Activated T-cell treated with anti-CD3 and anti-CD28 coated beads, Interleukin-2, amount 50 U/mL, for 48 hours (primary cell): ENCODE measurements around the gene FAM124A.

Source experiments
- DNase-seq, 2 experiments: peaks; one replicate each; pipeline ENCODE4 v3.0.0-alpha.2; 2020

The FAM124A gene

GRCh38 chr13:51243832-51244231, 21.6 kb downstream of the FAM124A start:
- DNase-seq = no peak

DNA sequence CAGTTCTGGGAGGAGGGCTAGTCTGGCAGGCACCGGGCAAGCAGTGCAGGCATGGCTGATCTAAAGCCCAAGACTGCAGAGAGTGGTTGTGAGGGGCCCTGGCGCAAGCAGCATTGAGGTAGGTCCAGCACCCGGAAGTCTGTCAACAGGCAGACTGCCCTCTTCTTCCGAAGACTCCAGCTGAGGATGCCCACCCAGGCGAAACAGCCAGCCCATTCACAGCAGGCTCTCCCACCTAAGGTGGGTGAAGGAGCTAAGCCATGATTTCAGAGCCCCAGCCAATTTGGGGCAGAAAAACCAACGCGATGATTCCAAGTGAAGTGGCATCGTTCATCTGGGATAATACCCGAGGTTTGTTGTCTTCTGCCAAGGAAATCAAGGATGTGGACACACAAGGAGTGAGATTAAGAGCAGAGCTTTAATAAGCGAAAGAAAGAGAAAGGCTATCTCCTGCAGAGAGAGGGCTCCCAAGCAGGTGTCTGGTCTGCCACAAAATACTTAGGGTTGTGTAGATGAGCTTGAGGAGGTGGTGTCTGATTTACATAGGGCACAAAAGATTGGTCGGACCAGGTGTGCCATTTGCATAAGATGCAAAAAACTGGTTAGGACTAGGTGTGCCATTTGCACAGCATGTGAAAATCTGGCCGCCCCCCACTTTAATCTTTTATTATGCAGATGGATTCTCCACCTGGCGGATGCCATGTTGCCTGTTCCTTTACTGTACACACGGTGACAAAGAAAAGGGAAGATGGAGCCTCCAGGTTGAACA, 22.6 kb downstream of the FAM124A start:
- DNase-seq = no peak

DNA sequence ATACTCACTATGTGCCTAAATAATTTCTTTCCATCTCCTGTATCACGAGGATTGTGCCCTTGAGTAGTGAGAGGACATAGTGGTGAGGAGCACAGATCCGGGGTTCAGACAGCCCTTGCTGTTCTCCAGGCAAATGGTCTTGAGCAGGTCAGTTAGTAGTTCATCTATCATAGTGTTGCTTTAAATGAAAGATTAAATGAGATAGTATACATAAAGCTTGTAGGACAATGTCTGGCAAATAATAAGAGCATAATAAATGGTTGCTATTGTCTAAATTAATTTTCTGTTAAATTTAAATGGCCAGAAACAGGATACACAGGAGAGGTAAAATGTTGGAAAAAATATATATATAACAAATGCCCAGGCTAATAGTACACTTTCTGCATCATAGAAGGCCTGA, 23.4 kb downstream of the FAM124A start:
- DNase-seq = no peak

DNA sequence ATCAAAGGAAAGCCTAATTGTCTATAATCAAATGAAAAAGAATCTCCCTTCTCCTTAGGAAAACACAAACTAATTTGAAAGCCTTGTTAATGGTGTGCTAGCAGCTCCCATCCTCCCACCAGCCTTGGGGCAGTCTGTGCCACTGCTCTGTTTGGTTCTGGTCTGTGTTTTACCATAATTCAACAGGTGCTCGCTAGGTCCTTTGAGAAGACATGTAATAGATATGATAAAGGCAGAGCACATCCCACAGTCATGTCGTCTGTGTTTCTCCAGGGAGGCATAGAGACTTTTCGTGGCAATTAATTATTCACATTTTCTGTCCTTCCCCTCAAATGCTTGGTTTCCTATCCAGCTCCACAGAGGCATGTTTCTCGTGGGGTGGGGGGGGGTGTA, 23.8 kb downstream of the FAM124A start:
- DNase-seq = no peak

DNA sequence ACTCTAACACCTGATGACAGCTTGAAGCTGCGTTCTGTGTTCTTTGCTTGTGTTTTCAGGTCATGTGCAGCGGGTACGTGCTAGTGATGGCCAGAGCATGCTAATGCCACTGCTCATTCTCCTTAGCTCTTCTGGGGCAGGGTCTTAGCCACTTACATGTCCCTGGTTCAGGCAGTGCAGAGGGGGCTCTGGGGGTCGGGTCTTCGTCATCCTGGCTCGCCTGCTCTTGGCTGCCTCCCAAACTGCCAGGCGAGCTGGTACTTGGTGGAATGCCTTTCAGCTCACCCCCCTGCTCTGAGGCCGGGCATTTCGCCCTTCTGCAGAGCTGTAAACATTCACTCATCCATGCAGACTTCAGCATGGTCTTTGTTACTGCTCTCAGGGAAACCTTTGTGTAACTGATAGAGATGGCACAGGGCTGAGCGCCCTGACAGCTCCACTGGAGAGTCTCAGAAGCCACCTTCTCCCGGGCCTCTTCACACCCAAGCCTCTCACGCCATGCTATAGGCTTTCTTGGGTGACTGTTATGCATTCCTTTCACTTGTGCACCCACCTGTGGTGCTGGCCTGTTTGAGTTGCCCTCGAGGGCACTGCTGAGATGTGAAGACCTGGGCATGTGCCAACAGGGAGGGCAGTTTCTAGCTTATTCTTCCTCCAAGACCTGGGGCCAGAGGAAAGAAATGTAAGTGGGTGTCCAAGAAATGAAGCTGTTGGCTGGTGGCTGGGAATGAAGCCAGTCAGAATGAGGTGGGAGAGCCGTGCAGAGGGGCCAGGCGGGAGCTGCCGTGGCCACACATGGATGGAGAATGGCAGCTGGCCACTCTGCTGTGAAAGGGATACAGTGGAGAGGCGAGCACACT, 24.4 kb downstream of the FAM124A start:
- no peak for DNase-seq

DNA sequence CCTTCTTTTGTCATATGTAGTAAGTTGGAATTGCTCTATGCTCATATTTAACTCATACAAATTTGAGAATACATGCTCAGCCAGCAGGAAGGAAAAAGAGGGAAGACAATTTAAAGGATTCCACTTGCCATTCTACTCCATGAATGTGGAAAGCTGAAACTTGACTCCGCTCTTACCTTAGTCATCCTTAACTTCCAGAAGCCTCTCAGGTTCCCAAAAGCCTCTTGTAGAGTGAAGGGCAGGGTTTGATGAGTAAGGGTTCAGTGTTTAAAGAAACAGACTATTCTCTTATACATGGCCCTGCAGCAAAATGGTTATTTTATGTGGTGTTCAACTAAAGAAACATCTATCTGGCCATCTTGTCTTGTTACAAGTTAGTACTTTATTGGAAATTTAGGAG, 27.1 kb downstream of the FAM124A start:
- DNase-seq = no peak

DNA sequence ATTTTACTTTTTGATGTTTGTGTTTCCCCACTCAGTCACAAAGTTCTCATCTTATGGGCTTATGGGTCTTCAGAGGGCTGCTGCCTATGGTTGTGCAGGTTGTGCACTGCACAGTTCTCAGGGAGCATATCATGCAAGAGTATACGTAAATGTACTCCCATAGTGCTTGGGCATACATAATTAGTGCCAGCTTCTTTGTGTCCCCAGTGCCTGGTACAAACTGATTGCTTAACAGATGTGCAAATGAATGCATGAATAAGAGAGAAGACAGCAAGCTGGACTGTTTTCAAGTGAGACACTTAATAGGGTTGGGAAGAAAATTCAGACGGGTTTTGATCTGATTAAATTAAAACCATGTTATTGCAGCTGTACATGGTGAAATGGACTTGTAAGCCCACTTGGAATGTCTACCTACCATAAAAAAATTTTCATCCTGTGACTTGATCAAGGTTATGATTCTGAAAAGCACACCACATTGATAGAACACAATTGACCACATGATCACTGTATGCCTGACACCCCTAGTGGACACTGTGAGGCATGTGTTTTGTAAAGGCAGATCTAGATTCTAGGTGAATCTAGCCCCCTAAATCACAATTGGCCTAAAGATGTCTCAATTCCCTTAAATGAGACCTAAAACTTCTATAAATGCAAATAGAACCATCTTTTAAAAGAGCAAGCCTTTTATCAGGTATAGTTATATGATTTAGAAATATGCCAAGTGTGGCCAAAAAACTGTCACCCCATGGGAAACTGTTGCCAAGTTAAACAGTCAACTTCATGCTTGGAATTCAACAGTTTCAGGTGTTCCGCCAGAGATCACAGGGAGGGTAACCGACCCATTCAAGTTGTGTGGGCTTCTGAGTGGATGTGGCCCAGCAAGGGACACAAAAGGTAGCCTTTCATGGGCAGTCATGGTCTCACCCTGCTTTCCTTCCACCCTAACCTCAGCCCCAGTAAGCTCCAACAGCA, 27.9 kb downstream of the FAM124A start:
- no peak for DNase-seq

GRCh38 chr13:51251480-51251879, 29.3 kb downstream of the FAM124A start:
- no peak for DNase-seq

DNA sequence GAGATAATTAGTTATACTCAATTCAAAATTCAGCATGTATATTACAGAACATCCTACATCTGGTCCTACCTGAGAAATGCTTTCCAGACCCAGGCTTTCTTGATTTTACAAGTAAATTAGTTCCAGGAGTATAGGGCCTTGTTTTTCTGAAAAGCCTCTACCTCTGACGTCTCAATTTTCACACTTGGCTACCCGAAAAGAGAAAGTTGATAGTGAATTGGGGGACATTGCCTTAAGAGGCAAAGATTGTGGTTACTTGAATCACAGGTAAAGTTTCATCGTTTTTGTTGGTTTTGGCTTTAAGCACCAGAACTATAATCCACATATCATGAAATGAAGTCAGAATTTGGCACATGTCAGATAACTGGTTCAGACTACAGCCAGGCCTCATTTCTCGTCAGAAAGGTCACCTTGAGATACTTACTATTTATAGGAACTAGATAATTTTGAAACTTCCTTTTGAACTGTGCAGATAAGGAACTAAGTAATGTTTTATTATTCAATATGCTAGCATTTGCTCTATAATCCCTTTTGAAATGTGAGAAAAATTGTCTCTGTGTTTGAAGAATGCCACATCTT, 30.8 kb downstream of the FAM124A start:
- no peak for DNase-seq

GRCh38 chr13:51255556-51255955, 33.4 kb downstream of the FAM124A start:
- no peak for DNase-seq

- no peak for DNase-seq
Observed at GRCh38 chr13:51257187-51257586, 35.0 kb downstream of the FAM124A start.

DNA sequence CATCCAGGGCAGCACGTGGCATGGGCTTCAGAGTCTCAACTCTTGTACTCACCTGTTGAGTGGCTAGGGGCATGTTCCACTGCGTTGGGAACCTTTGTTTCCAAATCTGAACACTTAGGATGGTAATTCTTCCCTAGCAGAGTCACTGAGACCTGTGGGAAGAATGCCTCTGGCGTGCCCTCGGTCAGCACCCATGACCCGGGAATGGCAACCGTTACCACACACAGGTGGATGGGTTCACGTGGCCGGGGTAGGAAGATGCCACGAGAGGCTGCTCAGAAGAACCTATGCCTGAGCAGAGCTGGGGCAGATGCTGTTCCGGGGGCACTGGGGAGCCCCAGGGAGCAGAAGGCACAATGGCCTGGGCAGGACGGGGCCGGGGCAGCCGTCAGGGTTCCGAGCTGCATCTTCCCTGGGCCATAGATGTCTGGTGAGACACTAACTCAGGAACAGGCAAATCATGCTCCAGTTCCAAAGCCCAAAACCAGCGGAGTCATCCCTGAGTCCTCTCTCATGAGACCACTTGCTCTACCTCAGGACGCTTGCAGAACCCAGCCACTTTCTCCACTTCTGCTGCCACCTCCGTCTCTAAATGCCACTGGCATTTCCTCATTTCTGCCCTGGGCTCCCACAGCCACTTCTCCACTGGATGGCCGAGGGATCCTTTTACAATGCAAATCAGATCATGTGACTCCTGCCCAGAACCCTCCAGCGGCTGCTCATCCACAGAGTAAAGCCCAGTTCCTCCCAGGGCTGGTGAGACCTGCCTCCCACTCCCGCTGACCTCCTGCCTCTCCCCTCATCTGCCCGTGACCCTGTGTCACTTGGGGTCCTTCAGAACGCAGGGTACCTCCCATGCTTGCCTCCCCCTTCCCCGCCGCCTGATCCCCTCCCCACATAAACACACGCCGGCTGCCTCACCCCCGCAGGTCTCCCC, 36.7 kb downstream of the FAM124A start:
- DNase-seq = no peak

GRCh38 chr13:51260154-51260553, 38.0 kb downstream of the FAM124A start:
- no peak for DNase-seq

- DNase-seq = no peak
Observed at GRCh38 chr13:51261610-51262249, 39.5 kb downstream of the FAM124A start.

DNA sequence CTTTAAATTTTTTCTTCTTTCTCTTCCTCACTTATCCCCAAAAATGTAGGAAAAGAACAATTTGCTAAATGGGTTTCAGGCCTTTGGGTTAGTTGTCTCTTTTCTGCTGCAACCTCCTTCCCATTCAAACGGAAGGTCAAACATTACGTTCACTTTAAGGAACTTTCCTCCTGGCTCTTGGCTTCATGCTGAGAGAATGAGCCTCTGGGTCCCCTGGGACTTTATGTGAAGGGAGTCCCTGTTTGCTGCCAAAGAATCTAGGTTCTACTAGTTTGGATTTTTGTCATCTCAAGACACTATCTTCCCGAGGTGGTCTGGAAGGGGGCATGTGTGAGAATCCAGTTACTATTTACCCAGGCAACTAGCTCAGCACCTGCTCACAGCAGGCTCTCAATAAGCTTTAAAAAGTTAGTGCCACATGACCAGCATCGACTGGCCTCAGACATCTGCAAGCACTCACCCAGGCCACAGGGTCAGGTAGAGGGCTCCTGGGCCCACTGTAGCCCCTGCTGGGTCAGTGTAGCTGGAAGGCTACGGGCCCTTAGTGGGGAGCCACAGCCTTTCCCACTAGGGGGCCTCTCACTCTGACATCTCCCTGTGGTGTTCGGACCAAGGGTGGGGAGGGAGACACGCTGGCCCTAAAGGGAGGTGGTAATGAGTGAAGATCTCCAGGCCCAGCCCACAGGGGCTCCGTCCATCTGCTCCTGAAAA, 40.5 kb downstream of the FAM124A start:
- no peak for DNase-seq

DNA sequence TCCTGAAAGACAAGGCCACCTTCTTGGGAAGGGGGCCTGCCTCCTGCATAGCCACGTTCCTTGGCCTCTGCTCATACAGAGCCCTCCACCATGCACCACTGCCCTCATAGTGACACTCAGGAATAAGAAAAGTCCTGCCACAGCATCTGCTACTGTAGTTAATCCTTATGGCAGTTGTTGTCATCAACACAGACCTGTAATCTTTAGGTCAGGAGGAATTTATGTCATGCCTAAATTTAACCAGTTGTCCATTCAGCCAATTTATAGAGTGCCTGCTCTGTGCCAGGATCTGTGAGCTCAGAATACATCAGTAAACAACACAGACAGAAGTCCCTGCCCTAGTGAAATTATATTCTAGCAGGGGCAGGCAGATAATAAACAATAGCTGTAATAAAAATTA, 44.4 kb downstream of the FAM124A start:
- DNase-seq = no peak

DNA sequence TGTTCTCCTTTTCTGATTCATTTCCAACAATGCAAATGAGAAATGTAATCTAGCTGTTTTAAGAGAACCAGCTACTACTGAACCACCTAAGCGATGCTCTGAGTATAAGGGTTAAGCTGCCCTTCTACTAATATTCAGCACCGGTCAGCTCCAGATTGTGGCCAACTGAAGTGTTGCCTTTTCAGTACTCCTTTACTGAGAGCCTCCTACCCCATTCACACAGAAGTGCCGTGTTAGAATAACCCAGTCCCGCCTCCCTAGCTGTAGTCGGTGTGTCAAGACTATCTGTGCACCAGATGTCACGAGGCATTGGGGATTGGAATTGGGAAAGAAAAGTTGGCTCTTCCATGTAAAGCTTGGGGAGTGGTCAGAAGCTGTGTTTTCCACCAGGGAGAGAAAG, 45.4 kb downstream of the FAM124A start:
- no peak for DNase-seq

DNA sequence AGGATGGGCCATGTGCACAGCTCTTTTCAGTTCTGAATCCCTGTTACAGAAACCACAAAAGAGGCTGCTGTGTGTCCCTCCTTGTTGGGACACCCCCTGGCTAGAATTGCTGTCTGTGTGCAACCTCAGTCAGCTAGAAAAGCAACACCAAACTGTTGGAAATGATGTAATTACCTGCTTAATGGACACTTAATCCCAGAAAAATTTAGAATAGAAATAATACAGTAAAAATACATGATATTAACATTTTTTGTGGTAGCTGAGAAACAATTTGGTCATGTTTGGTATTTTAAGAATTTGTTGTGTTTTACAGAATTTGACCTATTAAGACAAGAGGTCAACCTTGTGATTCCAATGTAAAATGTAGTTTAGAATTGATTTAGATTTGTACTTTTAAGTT, 46.8 kb downstream of the FAM124A start:
- DNase-seq = no peak

DNA sequence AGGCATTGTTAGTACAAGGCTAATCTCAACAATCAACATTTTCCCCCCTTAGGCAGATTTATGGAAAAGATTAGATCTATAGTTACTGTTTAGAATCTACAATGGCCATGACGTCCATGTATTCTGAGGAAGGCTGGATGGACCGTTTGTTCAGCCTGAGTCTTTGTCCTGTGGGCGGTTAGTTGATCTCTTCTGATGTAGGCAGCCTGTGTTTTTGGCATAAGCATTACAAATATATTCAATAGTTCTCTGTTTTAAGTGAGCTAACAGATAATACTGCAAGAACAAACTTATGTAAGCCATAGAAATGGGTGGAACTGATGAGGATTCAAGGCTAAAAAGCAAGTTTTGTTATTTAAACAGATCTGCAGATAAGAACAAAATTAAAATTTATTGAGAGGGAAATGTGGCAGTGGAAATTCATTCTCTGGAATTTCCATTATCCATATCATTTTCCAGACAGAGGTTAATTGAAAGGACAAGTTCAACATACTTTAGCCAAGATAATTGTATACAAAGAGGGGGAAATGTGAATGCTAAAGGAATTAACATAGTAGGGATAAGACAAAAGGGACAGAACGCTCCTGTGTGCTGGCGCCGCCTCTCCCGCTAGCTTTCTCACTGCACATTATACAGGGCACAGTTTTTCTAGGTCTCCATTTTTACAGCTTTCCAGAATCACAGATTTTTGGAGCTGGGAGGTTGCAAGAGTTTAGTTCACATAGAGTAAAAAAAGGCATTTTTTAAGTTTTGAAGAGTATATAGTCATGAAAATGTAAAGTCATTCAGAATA, 48.6 kb downstream of the FAM124A start:
- no peak for DNase-seq
